Neural crest cell (in vitro differentiated cells): ENCODE results near the gene SHMT1. TPM values are rescaled to one million over a fixed set of nuclear protein-coding genes. Genes with fewer than 3 reads are reported as not detected.
"Not testable (repeated sequence)": the region's sequence is repeated elsewhere in the genome, so short reads cannot be mapped to it uniquely, and the experiment has no call there.

ENCODE experiments used
- DNase-seq: peaks from one replicate; pipeline ENCODE4 v3.0.0; 2021; ENCODE audit warnings: low read depth, mixed read lengths, low spot score
- H3K27ac Mint-ChIP-seq: one replicate; pipeline ENCODE4 v1.8.0; 2021; ENCODE audit warnings: mild to moderate bottlenecking, mixed read lengths; ENCODE audit not compliant: unreplicated experiment
- H3K27me3 Mint-ChIP-seq: 2 replicates; pipeline ENCODE4 v1.8.0; 2021; ENCODE audit warnings: low read depth, mild to moderate bottlenecking, mixed read lengths
- H3K36me3 Mint-ChIP-seq: 2 replicates; pipeline ENCODE4 v1.8.0; 2021; ENCODE audit warnings: low read depth, mild to moderate bottlenecking, mixed read lengths
- H3K4me1 Mint-ChIP-seq: 2 replicates; pipeline ENCODE4 v1.8.0; 2021; ENCODE audit warnings: mixed read lengths
- H3K4me3 Mint-ChIP-seq: one replicate; pipeline ENCODE4 v1.8.0; 2021; ENCODE audit warnings: mild to moderate bottlenecking, mixed read lengths
- H3K9me3 Mint-ChIP-seq: 2 replicates; pipeline ENCODE4 v1.8.0; 2021; ENCODE audit warnings: mixed read lengths
- CTCF ChIP-seq: fragments of 200-600 bp; sonication (generic); conservative IDR thresholded peaks from 2 replicates; pipeline ENCODE4 v1.5.0; 2021; ENCODE audit warnings: antibody characterized with exemption, mild to moderate bottlenecking
- total RNA-seq: library from RNA; stranded (reverse); gene quantifications from 2 replicates; pipeline ENCODE4 v1.2.1, GENCODE V29; 2021

The SHMT1 gene
- total RNA-seq, 1 donor from 2014 or later, result 43.9 TPM

GRCh38 chr17:18314059-18314730 is 49.2 kb downstream of the SHMT1 start:
- Mint-ChIP-seq H3K4me3 (peak overlapping the region; percentile 95), H3K36me3 (peaks cover 14% of the 10 kb centered on the region), H3K9me3 (no peaks in the 10 kb centered on the region), H3K27me3 (no peaks in the 10 kb centered on the region), H3K4me1 (peaks cover 47% of the 10 kb centered on the region), H3K27ac (peak overlapping the region; percentile 99)
- no peak for TF ChIP-seq CTCF
- no peak for DNase-seq

- Mint-ChIP-seq H3K4me1 (peaks cover 27% of the 10 kb centered on the region), H3K27me3 (no peaks in the 10 kb centered on the region), H3K36me3 (peaks cover 17% of the 10 kb centered on the region), H3K4me3 (no peak overlapping the region), H3K27ac (no peak overlapping the region), H3K9me3 (no peaks in the 10 kb centered on the region)
- no peak for DNase-seq
- TF ChIP-seq CTCF, result no peak
These were observed 54.1 kb downstream of the SHMT1 start for GRCh38 chr17:18309202-18309601.

- not testable (repeated sequence) for H3K9me3 Mint-ChIP-seq, H3K4me3 Mint-ChIP-seq, H3K27me3 Mint-ChIP-seq, DNase-seq, H3K4me1 Mint-ChIP-seq, H3K27ac Mint-ChIP-seq
- H3K36me3 Mint-ChIP-seq, result peaks cover 16% of the 10 kb centered on the region
These were observed 60.1 kb downstream of the SHMT1 start for GRCh38 chr17:18303206-18303605.

- no peak for DNase-seq
- Mint-ChIP-seq H3K9me3 (no peaks in the 10 kb centered on the region), H3K27ac (no peak overlapping the region), H3K27me3 (no peaks in the 10 kb centered on the region), H3K36me3 (peaks cover 19% of the 10 kb centered on the region), H3K4me3 (no peak overlapping the region), H3K4me1 (no peaks in the 10 kb centered on the region)
- no peak for TF ChIP-seq CTCF
These were observed 62.4 kb downstream of the SHMT1 start for GRCh38 chr17:18300725-18301480.

GRCh38 chr17:18298061-18298460 is 65.3 kb downstream of the SHMT1 start:
- peaks cover 21% of the 10 kb centered on the region for H3K36me3 Mint-ChIP-seq
- not testable (repeated sequence) for H3K4me1 Mint-ChIP-seq, H3K4me3 Mint-ChIP-seq, H3K27me3 Mint-ChIP-seq, H3K27ac Mint-ChIP-seq, DNase-seq, H3K9me3 Mint-ChIP-seq

GRCh38 chr17:18291718-18292540 is 71.4 kb downstream of the SHMT1 start:
- DNase-seq, result no peak
- peaks cover 19% of the 10 kb centered on the region for H3K36me3 Mint-ChIP-seq
- TF ChIP-seq CTCF, result no peak
- no peak overlapping the region for H3K4me3 Mint-ChIP-seq
- H3K9me3 Mint-ChIP-seq, result no peaks in the 10 kb centered on the region
- H3K4me1 Mint-ChIP-seq, result no peaks in the 10 kb centered on the region
- no peaks in the 10 kb centered on the region for H3K27me3 Mint-ChIP-seq
- H3K27ac Mint-ChIP-seq, result no peak overlapping the region
